HG02884 (cell line): ENCODE measurements around the gene TYW1B.
"Not testable (repeated sequence)": the region's sequence is repeated elsewhere in the genome, so short reads cannot be mapped to it uniquely, and the experiment has no call there.

Experiments used
- ATAC-seq: cut with Tn5 transposase; IDR thresholded peaks from one replicate; pipeline ENCODE4 v1.9.1; 2021; ENCODE audit warnings: mild to moderate bottlenecking, moderate library complexity; ENCODE audit not compliant: unreplicated experiment

The TYW1B gene

DNA sequence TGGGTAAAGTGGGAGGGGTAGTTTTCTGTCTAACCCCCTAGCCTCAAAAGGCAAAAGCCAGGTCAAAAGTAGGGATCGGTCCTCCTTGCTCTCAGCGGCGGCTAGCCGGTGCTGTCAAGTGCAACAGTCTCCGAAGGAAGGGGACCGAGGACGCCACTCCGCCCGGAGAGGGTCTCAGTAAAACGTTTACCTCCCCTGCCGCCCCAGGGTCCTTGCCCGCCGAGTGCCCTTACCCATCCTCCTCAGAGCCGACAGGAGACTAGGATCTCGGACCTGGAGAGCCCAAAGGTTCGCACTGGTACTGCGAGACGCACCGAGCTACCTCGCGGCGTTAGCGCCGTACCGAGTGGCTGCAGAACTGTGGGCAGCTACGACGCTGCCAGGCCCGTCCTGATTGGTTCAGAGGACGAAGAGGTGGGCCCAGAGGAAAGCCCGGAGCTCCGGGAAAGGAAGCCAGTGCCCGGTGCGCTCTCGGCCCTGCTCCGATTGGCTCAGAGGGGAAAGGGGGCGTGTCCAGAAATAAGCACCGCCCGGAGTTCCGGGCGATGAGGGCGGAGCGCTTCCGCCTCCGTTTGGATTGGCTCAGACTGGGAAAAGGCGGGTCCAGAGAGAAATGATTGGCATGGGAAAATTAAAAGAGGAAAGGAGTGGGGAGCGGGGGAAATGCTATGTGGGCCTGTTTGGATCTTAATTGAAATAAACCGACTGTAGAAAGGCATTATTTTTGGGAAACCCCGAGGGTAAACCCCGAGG, at the start of gene TYW1B:
TSS of gene TYW1B (minus strand) at position 362 of the 753 bp plus-strand sequence. CDS start at position 237, 125 bp downstream.
- peak; percentile 89 for ATAC-seq

GRCh38 chr7:72867591-72867990, 39.6 kb upstream of the TYW1B start:
- ATAC-seq = not testable (repeated sequence)

- ATAC-seq = not testable (repeated sequence)
Observed at GRCh38 chr7:72858846-72859400, 30.9 kb upstream of the TYW1B start.

- not testable (repeated sequence) for ATAC-seq
Observed at GRCh38 chr7:72857925-72858324, 29.9 kb upstream of the TYW1B start.

- ATAC-seq = not testable (repeated sequence)
Observed at GRCh38 chr7:72855261-72855660, 27.3 kb upstream of the TYW1B start.

- not testable (repeated sequence) for ATAC-seq
Observed at GRCh38 chr7:72852937-72853336, 24.9 kb upstream of the TYW1B start.

- not testable (repeated sequence) for ATAC-seq
Observed at GRCh38 chr7:72850746-72851145, 22.7 kb upstream of the TYW1B start.

DNA sequence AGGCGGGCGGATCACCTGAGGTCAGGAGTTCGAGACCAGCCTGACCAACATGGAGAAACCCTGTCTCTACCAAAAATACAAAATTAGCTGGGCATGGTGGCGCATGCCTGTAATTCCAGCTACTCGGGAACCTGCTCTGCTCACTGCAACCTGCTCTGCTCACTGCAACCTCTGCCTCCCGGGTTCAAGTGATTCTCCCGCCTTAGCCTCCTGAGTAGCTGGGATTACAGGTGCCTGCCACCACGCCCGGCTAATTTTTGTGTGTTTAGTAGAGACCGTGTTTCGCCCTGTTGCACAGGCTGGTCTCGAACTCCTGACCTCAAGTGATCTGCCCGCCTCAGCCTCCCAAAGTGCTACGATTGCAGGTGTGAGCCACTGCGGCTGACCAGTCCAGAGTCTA, 16.1 kb upstream of the TYW1B start:
- ATAC-seq = not testable (repeated sequence)

- not testable (repeated sequence) for ATAC-seq
Observed at GRCh38 chr7:72843166-72843565, 15.2 kb upstream of the TYW1B start.

GRCh38 chr7:72840966-72841511, 13.0 kb upstream of the TYW1B start:
- not testable (repeated sequence) for ATAC-seq

GRCh38 chr7:72838315-72838714, 10.3 kb upstream of the TYW1B start:
- not testable (repeated sequence) for ATAC-seq

GRCh38 chr7:72837291-72837690, 9.3 kb upstream of the TYW1B start:
- ATAC-seq = not testable (repeated sequence)

DNA sequence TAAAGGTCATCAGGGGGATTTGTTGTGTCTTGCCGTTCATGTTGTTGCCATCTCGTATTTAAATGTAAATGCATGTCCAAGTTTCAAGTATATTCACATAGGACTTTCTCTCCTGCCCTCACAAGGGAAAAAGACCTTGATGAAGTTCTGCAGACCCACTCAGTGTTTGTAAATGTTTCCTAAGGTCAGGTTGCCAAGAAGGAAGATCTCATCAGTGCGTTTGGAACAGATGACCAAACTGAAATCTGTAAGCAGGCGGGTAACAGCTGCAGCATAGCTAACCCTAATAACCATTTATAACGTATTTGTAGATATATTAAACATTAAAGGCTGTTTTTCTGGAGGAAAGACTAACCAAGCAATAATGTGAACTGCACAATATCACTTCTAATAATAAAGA, 2.6 kb upstream of the TYW1B start:
- not testable (repeated sequence) for ATAC-seq

DNA sequence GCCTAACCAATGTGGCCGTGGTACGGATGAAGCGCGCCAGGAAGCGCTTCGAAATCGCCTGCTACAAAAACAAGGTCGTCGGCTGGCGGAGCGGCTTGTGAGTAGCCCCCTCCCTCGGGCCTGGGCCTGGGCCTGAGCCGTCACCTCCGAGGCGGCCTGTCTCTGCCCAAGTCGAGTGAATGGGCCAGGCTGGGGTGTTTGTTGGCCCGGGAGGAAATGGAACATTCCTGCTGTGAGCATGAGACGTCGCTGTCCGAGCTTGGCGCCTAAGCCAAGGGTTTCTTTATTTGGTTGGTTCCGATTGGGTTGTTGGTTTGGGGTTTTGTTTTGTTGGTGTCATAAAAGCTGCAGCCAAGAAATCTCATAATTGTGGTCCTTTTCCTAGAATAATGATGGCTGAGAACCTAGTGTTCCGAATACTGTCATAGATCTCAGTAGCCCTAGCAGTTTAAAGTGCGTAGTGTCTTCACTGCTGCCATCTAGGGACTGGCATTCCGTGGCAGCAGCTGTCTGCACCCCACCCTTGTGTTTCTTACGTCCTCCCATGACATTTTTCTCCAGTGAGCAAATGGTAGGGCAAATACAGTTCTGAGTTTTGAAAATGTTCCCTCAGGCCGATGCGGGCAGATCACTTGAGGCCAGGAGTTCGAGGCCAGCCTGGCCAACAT, 1.8 kb upstream of the TYW1B start:
- peak; percentile 24 for ATAC-seq

DNA sequence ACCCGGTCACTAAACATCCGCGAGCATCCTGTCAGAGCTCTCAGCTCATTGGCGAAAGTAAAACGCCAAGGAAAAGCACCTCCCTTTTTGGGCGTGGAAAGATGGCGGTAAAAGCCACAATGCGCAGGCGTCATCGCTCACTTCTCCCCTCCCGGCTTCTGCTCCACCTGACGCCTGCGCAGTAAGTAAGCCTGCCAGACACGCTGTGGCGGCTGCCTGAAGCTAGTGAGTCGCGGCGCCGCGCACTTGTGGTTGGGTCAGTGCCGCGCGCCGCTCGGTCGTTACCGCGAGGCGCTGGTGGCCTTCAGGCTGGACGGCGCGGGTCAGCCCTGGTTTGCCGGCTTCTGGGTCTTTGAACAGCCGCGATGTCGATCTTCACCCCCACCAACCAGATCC, 1.3 kb upstream of the TYW1B start:
- ATAC-seq = peak; percentile 48

GRCh38 chr7:72823765-72824732, 4.0 kb downstream of the TYW1B start:
- not testable (repeated sequence) for ATAC-seq

DNA sequence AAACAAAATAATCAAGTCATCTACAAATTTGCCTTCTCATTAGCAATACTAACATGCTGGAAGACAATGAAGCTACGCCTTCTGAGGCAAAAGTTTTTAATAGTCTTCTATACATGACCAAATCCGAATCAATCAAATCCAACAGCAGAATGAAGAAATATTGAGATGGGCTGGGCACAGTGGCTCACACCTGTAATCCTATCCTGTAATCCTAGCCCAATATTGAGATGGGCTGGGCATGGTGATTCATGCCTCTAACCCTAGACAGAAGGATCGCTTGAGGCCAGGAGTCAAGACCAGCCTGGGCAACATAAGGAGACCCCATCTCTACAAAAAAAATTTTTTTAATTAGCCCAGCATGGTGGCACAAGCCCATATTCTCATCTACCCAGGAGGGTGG, 5.5 kb downstream of the TYW1B start:
- ATAC-seq = not testable (repeated sequence)

DNA sequence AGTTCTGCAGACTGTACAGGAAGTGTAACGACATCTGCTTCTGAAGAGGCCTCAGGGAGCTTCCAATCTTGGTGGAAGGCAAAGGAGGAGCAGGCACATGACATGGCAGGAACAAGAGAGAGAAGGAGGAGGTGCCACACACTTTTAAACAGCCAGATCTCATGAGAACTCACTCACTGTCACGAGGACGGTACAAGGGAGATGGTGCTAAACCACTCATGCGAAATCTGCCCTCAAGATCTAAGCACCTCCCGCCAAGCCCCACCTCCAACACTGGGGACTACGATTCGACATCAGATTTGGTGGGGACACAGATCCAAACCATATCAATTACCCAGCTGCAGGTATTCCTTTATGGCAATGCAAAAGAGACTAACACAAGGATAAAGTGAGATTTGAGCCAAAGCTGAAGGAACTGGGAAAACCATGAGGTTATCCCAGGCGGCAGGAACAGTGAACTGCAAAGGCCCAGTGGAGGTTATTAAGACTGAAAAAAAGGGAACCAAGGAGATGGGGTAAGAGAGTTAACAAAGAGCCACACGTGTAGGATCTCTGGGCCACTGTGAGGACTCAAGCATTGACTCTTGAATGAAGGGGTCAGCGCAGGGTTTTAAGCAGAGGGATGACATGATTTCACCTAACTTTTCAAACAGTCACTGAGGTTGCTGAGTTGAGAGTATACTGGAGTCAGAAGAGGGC, 9.2 kb downstream of the TYW1B start:
- not testable (repeated sequence) for ATAC-seq

DNA sequence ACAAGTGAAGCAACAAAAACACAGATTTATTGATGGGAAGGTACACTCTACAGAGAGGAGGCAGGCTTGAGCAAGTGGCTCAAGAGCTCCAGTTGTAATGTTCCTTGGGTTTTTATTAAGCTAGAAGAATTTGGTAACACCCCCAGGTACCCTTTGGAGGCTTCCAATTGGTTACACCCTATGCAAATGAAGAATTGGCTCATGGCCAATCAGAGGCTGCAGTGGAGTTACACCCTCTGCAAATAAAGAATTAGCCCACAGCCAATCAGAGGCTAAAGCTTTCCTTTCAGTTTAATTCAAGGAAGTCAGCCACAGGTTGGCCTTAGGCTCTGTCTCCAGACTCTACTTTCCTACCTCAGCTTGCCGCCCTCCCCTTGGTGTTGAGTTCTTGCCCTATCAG, 10.3 kb downstream of the TYW1B start:
- not testable (repeated sequence) for ATAC-seq
